Esophagus muscularis mucosa (tissue), 4 donors: ENCODE measurements around the gene NKX6-1. TPM values are rescaled to one million over a fixed set of nuclear protein-coding genes. Genes with fewer than 3 reads are reported as not detected.

Source experiments
- DNase-seq: peaks from one replicate; pipeline ENCODE4 v3.0.0-alpha.2; 2017; ENCODE audit errors: extremely low spot score
- H3K27ac ChIP-seq, 4 donors: fragments of 200-600 bp; sonication (generic); replicated peaks in 1 of 4; 1 replicate in 3 of 4; 2 replicates in 1 of 4; pipeline ENCODE4 v1.5.1; 2016 to 2019; ENCODE audit warnings: mild to moderate bottlenecking in 1 of 4
- H3K27me3 ChIP-seq, 4 donors: fragments of 200-600 bp; sonication (generic); one replicate each; pipeline versions ENCODE4 v1.5.1 to v1.6.0; 2016 to 2019
- H3K36me3 ChIP-seq, 4 donors: fragments of 200-600 bp; sonication (generic); one replicate each; pipeline ENCODE4 v1.5.1; 2016 to 2019
- H3K4me1 ChIP-seq, 4 donors: fragments of 200-600 bp; sonication (generic); one replicate each; pipeline ENCODE4 v1.5.1; 2016 to 2019
- H3K4me3 ChIP-seq, 4 donors: fragments of 200-600 bp; sonication (generic); 1 replicate in 2 of 4; 2 replicates in 2 of 4; pipeline ENCODE4 v1.5.1; 2016 to 2019; ENCODE audit warnings: mild to moderate bottlenecking in 4 of 4, moderate library complexity in 1 of 4
- H3K9me3 ChIP-seq, 4 donors: fragments of 200-600 bp; sonication (generic); 1 replicate in 3 of 4; 2 replicates in 1 of 4; pipeline ENCODE4 v1.5.1; 2016 to 2019
- EP300 ChIP-seq: sonication (generic); formaldehyde crosslinking; IDR thresholded peaks from one replicate; pipeline ENCODE4 v1.6.1; 2017; ENCODE audit warnings: antibody characterized with exemption
- POLR2A ChIP-seq: fragments of 450-650 bp; IDR thresholded peaks from one replicate; pipeline ENCODE4 v1.6.1; 2017; ENCODE audit warnings: antibody characterized with exemption, moderate library complexity, mild to moderate bottlenecking, low read depth
- POLR2AphosphoS5 ChIP-seq, 2 donors: sonication (generic); formaldehyde crosslinking; IDR thresholded peaks; one replicate each; pipeline ENCODE4 v1.6.1; 2017; ENCODE audit warnings: antibody characterized with exemption in 2 of 2
- WGBS: methylation state at CpG from one replicate; pipeline ENCODE4 v1.1.5; 2018; 5-methylcytosine and 5-hydroxymethylcytosine counted together
- intact Hi-C: fragments of 100-400 bp; cut with DNase I; formaldehyde crosslinking; loops from one replicate; pipeline ENCODE4 v1.15.1; 2023
- total RNA-seq, 4 donors: library from RNA; depleted of rRNA; stranded (reverse); fragments of >200 nt; gene quantifications; one replicate each; pipeline versions ENCODE4 v1.1.0 to v1.2.1, GENCODE V29; 2016
- TF ChIP-seq, protein P1 (sequence below), 3 experiments: fragments of 200-600 bp in 2 of 3; fragments of 450-650 bp in 1 of 3; sonication (generic) in 2 of 3; IDR thresholded peaks; one replicate each; pipeline ENCODE4 v1.5.1; 2017 to 2019; ENCODE audit warnings: antibody characterized with exemption in 3 of 3, mild to moderate bottlenecking in 2 of 3, moderate library complexity in 1 of 3

Gene NKX6-1
- total RNA-seq, 4 donors from 2014 or later: 48.2 to 115 (median 75.4) TPM

DNA sequence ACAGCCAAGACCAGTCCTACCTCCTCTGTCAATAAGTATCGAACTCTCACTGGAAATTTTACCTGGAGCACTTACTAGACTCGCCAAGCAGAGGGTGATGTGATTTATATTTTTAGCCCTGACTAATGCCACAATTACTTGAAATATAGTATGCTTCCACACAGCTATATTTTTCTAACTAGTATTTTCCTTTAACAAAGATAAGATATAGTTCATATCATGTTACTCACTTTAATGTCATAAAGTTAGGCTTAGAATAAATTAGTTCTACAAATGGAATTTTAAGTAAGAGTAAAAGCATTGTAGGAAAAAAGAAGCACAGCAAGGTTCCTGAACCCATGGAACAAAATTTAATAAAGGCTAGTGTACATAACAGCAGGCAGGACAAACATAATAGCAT, 16.0 kb upstream of the NKX6-1 start:
- 91% methylated on average over 2 of the region's 2 CpGs for WGBS
- Histone ChIP-seq H3K9me3 (no peaks in the 10 kb centered on the region), H3K27ac (no peak overlapping the region), H3K4me3 (no peak overlapping the region), H3K36me3 (no peaks in the 10 kb centered on the region), H3K4me1 (no peaks in the 10 kb centered on the region), H3K27me3 (no peaks in the 10 kb centered on the region)
- intact Hi-C loops: no loop called here
- TF ChIP-seq POLR2AphosphoS5 (IDR thresholded peaks at IDR 0.05) (no peak), EP300 (no peak), POLR2A (no peak)
- TF ChIP-seq, protein P1, sequence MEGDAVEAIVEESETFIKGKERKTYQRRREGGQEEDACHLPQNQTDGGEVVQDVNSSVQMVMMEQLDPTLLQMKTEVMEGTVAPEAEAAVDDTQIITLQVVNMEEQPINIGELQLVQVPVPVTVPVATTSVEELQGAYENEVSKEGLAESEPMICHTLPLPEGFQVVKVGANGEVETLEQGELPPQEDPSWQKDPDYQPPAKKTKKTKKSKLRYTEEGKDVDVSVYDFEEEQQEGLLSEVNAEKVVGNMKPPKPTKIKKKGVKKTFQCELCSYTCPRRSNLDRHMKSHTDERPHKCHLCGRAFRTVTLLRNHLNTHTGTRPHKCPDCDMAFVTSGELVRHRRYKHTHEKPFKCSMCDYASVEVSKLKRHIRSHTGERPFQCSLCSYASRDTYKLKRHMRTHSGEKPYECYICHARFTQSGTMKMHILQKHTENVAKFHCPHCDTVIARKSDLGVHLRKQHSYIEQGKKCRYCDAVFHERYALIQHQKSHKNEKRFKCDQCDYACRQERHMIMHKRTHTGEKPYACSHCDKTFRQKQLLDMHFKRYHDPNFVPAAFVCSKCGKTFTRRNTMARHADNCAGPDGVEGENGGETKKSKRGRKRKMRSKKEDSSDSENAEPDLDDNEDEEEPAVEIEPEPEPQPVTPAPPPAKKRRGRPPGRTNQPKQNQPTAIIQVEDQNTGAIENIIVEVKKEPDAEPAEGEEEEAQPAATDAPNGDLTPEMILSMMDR (IDR thresholded peaks at IDR 0.05): no peak
- no peak for DNase-seq

DNA sequence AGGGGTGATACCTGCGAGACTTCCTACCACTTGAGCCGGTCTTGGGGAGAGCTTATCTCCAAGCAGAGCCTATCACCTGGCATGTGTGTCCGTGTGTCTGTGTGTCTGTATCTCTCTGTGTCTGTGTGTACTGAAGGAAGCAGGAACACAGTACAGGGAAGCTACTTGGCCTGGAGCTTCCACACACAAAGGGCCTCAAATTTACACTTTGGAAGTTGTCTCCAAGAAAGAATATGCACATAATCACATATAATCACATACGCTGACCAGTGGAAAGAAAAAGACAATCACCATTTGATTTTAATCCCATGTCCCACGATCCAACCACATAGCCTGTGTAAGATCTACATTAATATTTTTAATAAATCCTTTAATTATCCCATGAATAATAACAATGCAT, 13.2 kb upstream of the NKX6-1 start:
- TF ChIP-seq POLR2A (no peak), POLR2AphosphoS5 (IDR thresholded peaks at IDR 0.05) (no peak), EP300 (no peak)
- TF ChIP-seq, protein P1 (IDR thresholded peaks at IDR 0.05): no peak
- Histone ChIP-seq H3K36me3 (no peaks in the 10 kb centered on the region), H3K9me3 (no peaks in the 10 kb centered on the region), H3K27ac (no peak overlapping the region), H3K4me1 (peaks cover 0 to 19% (median 12%) of the 10 kb centered on the region in 4 donors), H3K4me3 (no peak overlapping the region), H3K27me3 (no peaks in the 10 kb centered on the region)
- intact Hi-C loops: no loop called here
- DNase-seq: no peak
- 89% methylated on average over 5 of the region's 5 CpGs for WGBS

GRCh38 chr4:84511703-84512102, 12.6 kb upstream of the NKX6-1 start:
- DNase-seq: no peak
- no peaks in the 10 kb centered on the region for H3K9me3 ChIP-seq
- no peak overlapping the region for H3K4me3 ChIP-seq
- H3K4me1 ChIP-seq: peaks cover 0 to 19% (median 12%) of the 10 kb centered on the region in 4 donors
- intact Hi-C loops: no loop called here
- no peak overlapping the region for H3K27ac ChIP-seq
- no peak for TF ChIP-seq POLR2A
- TF ChIP-seq POLR2AphosphoS5 (IDR thresholded peaks at IDR 0.05): no peak
- no peak for TF ChIP-seq EP300
- TF ChIP-seq, protein P1 (IDR thresholded peaks at IDR 0.05): no peak
- H3K36me3 ChIP-seq: no peaks in the 10 kb centered on the region
- H3K27me3 ChIP-seq: no peaks in the 10 kb centered on the region
- WGBS: 95% methylated on average over 3 of the region's 3 CpGs

- no peak for DNase-seq
- no peaks in the 10 kb centered on the region for H3K9me3 ChIP-seq
- H3K4me3 ChIP-seq: peak overlapping the region in 1 of 4 donors; percentile 12
- TF ChIP-seq, protein P1 (IDR thresholded peaks at IDR 0.05): no peak
- TF ChIP-seq POLR2AphosphoS5 (IDR thresholded peaks at IDR 0.05): peak in 1 of 2 donors; percentile 44
- H3K27ac ChIP-seq: peak overlapping the region; percentile 24 to 97 (median 46)
- H3K27me3 ChIP-seq: peaks cover 0 to 9% (median 0%) of the 10 kb centered on the region in 4 donors
- H3K4me1 ChIP-seq: peaks cover 0 to 33% (median 23%) of the 10 kb centered on the region in 4 donors
- 39% methylated on average over 5 of the region's 5 CpGs for whole genome bisulfite sequencing
- H3K36me3 ChIP-seq: no peaks in the 10 kb centered on the region
- intact Hi-C loops: loop anchor here (5.0 kb wide), 1 partner anchor 736 kb away; no protein-coding TSS in a partner anchor
These were observed 8.8 kb upstream of the NKX6-1 start for GRCh38 chr4:84507941-84508340.

DNA sequence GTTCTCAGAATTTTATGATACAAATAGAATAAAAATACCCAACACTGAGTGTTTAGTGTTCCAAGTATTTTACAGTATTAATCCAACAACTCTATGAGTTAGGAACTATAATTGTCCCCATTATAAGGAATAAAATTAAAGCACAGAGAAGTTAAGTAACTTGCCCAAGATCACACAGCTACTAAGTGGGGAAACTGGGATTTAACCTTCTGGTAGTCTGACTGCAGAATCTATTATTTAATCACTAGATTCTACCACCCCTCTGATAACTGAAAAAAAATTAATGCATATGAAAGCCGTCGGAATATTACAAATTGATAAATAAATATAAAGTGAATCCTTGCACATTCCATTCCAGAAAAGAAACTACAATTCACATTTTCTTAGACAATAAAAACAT, 5.7 kb upstream of the NKX6-1 start:
- DNase-seq: no peak
- intact Hi-C loops: loop anchor here (5.0 kb wide), 2 partner anchors 343 to 733 kb away; no protein-coding TSS in a partner anchor
- H3K27ac ChIP-seq: peak overlapping the region; percentile 92 to 97 (median 94)
- 77% methylated on average over 2 of the region's 2 CpGs for WGBS
- TF ChIP-seq, protein P1 (IDR thresholded peaks at IDR 0.05): no peak
- TF ChIP-seq EP300 (no peak), POLR2AphosphoS5 (IDR thresholded peaks at IDR 0.05) (no peak), POLR2A (no peak)
- peaks cover 2 to 51% (median 27%) of the 10 kb centered on the region in 4 donors for H3K4me1 ChIP-seq
- H3K4me3 ChIP-seq: no peak overlapping the region
- no peaks in the 10 kb centered on the region for H3K36me3 ChIP-seq
- peaks cover 0 to 36% (median 0%) of the 10 kb centered on the region in 4 donors for H3K27me3 ChIP-seq
- no peaks in the 10 kb centered on the region for H3K9me3 ChIP-seq
